HG02981 (cell line): Measurements from ENCODE around the gene SDE2.
"Not testable (repeated sequence)": the region's sequence is repeated elsewhere in the genome, so short reads cannot be mapped to it uniquely, and the experiment has no call there.

Experiments
- ATAC-seq: cut with Tn5 transposase; IDR thresholded peaks from one replicate; pipeline ENCODE4 v1.9.1; 2021; ENCODE audit warnings: mild to moderate bottlenecking, moderate library complexity; ENCODE audit not compliant: unreplicated experiment

Gene SDE2

GRCh38 chr1:225945564-225945963, 53.6 kb downstream of the SDE2 start:
- ATAC-seq: no peak

- ATAC-seq: no peak
Observed at GRCh38 chr1:225944951-225945350, 54.2 kb downstream of the SDE2 start.

- ATAC-seq: no peak
Observed at GRCh38 chr1:225944387-225944786, 54.8 kb downstream of the SDE2 start.

GRCh38 chr1:225943582-225943981, 55.6 kb downstream of the SDE2 start:
- no peak for ATAC-seq

GRCh38 chr1:225942574-225942973, 56.6 kb downstream of the SDE2 start:
- no peak for ATAC-seq

GRCh38 chr1:225941942-225942222, 57.3 kb downstream of the SDE2 start:
- ATAC-seq: no peak

GRCh38 chr1:225941187-225941941, 57.8 kb downstream of the SDE2 start, which contains the start of gene LEFTY2:
LEFTY2 (minus strand) TSS chr1:225941220; CDS start chr1:225941140, 80 bp downstream.
- no peak for ATAC-seq

- ATAC-seq: no peak
Observed at GRCh38 chr1:225940385-225941151, 58.6 kb downstream of the SDE2 start.

GRCh38 chr1:225939939-225940310, 59.2 kb downstream of the SDE2 start:
- not testable (repeated sequence) for ATAC-seq

- ATAC-seq: not testable (repeated sequence)
Observed at GRCh38 chr1:225939097-225939938, 59.8 kb downstream of the SDE2 start.

GRCh38 chr1:225937048-225937968, 61.8 kb downstream of the SDE2 start:
- ATAC-seq: no peak

GRCh38 chr1:225936523-225936922, 62.6 kb downstream of the SDE2 start:
- no peak for ATAC-seq

GRCh38 chr1:225936086-225936485, 63.1 kb downstream of the SDE2 start:
- not testable (repeated sequence) for ATAC-seq

- ATAC-seq: no peak
Observed at GRCh38 chr1:225934711-225935110, 64.4 kb downstream of the SDE2 start.

GRCh38 chr1:225933072-225933471, 66.1 kb downstream of the SDE2 start:
- ATAC-seq: no peak
